ENCODE data around the gene PRDX6.

Gene PRDX6

DNA sequence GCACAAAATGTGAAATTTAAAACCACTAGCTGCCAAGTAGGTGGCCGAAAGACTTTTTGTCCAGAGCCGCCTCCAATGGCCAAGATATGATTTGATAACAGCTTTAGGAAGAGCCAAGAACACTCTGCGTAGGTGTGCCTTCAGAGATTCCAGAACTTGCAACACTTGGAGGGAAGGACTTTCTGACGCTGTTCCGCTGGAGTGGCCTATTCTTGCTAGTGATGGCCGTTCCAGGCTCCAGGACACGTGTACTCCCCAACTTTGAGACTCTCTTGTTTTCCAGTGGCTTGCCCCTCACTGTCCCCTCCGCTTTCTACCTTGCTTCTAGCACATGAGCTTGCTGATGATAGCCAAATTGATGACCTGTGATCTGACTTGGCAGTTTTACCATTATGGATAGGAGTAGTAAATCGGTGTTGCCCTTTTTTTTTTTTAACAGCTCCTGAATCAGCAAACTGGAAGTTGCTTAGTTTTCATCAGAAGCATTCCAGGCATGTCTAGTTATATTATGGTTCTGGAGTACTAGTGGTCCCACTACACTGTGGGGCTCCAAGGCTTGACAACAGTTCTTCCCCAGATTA lies 1.0 kb downstream of the PRDX6 start:
- Histone ChIP-seq H3K4me3 (replicated peaks; ENCODE audit: low read depth, low read length) (peak overlapping the region; percentile 88), H3K27me3 (replicated peaks; ENCODE audit: control insufficient read depth, insufficient read depth, low read length) (no peaks in the 10 kb centered on the region), H3K36me3 (ENCODE audit: control insufficient read depth, insufficient read depth, low read length) (peaks cover 5% of the 10 kb centered on the region)
- TF ChIP-seq, protein P1, sequence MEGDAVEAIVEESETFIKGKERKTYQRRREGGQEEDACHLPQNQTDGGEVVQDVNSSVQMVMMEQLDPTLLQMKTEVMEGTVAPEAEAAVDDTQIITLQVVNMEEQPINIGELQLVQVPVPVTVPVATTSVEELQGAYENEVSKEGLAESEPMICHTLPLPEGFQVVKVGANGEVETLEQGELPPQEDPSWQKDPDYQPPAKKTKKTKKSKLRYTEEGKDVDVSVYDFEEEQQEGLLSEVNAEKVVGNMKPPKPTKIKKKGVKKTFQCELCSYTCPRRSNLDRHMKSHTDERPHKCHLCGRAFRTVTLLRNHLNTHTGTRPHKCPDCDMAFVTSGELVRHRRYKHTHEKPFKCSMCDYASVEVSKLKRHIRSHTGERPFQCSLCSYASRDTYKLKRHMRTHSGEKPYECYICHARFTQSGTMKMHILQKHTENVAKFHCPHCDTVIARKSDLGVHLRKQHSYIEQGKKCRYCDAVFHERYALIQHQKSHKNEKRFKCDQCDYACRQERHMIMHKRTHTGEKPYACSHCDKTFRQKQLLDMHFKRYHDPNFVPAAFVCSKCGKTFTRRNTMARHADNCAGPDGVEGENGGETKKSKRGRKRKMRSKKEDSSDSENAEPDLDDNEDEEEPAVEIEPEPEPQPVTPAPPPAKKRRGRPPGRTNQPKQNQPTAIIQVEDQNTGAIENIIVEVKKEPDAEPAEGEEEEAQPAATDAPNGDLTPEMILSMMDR (IDR thresholded peaks at IDR 0.05; ENCODE audit: insufficient read depth, low read length, poor library complexity, severe bottlenecking): no peak
- DNase-seq (ENCODE audit: extremely low read depth, insufficient read length): no peak

DNA sequence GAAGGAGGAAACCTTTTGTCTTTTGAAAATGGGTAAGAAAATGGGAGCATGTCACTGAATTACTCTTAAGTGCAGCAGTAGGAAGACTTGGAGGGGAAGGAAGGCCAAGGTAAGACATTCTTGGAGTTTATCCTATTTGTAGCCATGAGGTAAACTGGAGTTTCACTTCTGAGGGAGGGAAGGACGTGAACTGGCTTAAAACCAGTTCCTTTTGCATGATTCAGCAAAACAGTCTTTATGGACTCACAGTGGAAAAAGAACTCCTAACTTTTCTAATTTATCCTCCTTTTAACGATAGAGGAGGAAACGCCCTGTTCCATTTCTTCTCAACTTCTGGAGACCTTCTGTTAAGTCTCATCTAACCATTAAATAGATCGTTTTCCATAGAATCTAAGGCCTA lies 2.5 kb downstream of the PRDX6 start:
- Histone ChIP-seq H3K4me3 (replicated peaks; ENCODE audit: low read depth, low read length) (no peak overlapping the region), H3K27me3 (replicated peaks; ENCODE audit: control insufficient read depth, insufficient read depth, low read length) (no peaks in the 10 kb centered on the region), H3K36me3 (ENCODE audit: control insufficient read depth, insufficient read depth, low read length) (peaks cover 5% of the 10 kb centered on the region)
- no peak for DNase-seq (ENCODE audit: extremely low read depth, insufficient read length)
- TF ChIP-seq, protein P1 (IDR thresholded peaks at IDR 0.05; ENCODE audit: insufficient read depth, low read length, poor library complexity, severe bottlenecking): no peak

DNA sequence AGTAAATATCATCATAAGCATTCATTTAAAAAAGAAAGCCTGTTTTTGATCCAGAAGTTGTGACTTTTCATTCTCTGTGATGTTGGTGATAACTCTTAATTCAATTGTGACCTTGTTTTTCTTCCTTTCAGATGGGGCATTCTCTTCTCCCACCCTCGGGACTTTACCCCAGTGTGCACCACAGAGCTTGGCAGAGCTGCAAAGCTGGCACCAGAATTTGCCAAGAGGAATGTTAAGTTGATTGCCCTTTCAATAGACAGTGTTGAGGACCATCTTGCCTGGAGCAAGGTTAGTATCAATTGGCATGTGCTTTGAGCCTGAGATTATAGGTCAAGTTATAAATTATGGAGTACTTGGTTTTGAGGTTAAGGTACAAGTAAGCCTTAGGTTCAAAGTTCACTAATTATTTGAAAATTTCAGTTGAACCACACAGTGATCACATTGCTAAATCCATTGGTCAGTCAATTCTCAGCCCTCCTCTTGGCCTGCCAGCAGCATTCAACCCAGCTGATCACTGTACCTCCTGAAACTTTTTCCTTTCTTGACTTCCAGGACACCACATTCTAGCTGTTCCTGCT lies 4.1 kb downstream of the PRDX6 start:
- H3K27me3 ChIP-seq (replicated peaks; ENCODE audit: control insufficient read depth, insufficient read depth, low read length): no peaks in the 10 kb centered on the region
- H3K4me3 ChIP-seq (replicated peaks; ENCODE audit: low read depth, low read length): no peak overlapping the region
- no peak for DNase-seq (ENCODE audit: extremely low read depth, insufficient read length)
- H3K36me3 ChIP-seq (ENCODE audit: control insufficient read depth, insufficient read depth, low read length): peaks cover 7% of the 10 kb centered on the region
- TF ChIP-seq, protein P1 (IDR thresholded peaks at IDR 0.05; ENCODE audit: insufficient read depth, low read length, poor library complexity, severe bottlenecking): no peak

DNA sequence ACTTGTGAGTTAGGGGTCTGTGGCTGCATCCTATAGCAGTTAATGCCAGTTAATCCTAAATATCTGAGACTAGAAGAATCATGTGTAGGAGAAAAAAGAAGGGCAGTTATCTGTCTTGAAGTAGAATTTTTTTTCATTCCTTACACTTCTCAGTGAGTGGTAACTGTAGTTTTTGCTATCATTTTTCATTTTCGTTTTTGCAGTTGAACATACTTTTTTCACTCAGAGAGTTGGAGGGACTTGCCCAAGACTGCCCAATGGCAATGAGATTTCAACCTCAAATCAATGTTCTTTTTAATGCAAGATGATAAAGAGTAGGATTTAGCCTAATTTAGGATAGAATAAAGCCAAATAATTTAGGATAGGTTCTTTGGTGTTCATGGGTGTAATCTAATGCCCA lies 5.5 kb downstream of the PRDX6 start:
- Histone ChIP-seq H3K4me3 (replicated peaks; ENCODE audit: low read depth, low read length) (no peak overlapping the region), H3K36me3 (ENCODE audit: control insufficient read depth, insufficient read depth, low read length) (peaks cover 12% of the 10 kb centered on the region), H3K27me3 (replicated peaks; ENCODE audit: control insufficient read depth, insufficient read depth, low read length) (no peaks in the 10 kb centered on the region)
- TF ChIP-seq, protein P1 (IDR thresholded peaks at IDR 0.05; ENCODE audit: insufficient read depth, low read length, poor library complexity, severe bottlenecking): no peak
- no peak for DNase-seq (ENCODE audit: extremely low read depth, insufficient read length)

DNA sequence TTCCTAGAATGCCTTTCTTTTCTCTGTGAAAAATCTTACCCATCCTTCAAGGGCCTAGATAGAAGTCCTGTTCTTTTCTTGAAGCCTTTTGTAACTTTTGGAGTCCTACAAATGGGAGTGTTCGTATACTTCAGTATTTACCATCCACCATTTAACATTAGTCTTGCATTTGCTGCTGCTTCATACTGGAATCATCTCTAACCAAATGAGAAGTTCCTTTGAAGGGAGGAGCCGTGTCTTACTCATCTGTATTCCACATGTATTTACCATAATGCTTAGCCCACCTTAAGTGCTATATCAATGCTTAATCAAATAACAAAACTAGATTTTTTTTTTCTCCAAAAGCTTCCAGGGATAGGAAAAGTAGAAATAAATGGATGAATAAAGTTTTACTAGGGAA lies 7.1 kb downstream of the PRDX6 start:
- no peak for DNase-seq (ENCODE audit: extremely low read depth, insufficient read length)
- TF ChIP-seq, protein P1 (IDR thresholded peaks at IDR 0.05; ENCODE audit: insufficient read depth, low read length, poor library complexity, severe bottlenecking): no peak
- Histone ChIP-seq H3K27me3 (replicated peaks; ENCODE audit: control insufficient read depth, insufficient read depth, low read length) (no peaks in the 10 kb centered on the region), H3K36me3 (ENCODE audit: control insufficient read depth, insufficient read depth, low read length) (peaks cover 17% of the 10 kb centered on the region), H3K4me3 (replicated peaks; ENCODE audit: low read depth, low read length) (no peak overlapping the region)
